Measurements from ENCODE around the gene TFCP2. TPM values are rescaled to one million over a fixed set of nuclear protein-coding genes. Genes with fewer than 3 reads are reported as not detected.

The TFCP2 gene
- total and polyA plus RNA-seq, 8 donors, result 6.7 to 56.2 (median 9.2) TPM

GRCh38 chr12:51189790-51190355 lies 16.9 kb upstream of the TFCP2 start:
- Histone ChIP-seq H3K4me1 (no peaks in the 10 kb centered on the region), H3K36me3 (peaks cover 6 to 43% (median 34%) of the 10 kb centered on the region in 4 donors), H3K9me3 (no peaks in the 10 kb centered on the region), H3K27me3 (no peaks in the 10 kb centered on the region), H3K27ac (no peak overlapping the region), H3K4me3 (no peak overlapping the region)
- WGBS, 5 donors, result 89 to 93% (median 93%) methylated on average over 13 to 14 of the region's 14 CpGs
- DNase-seq, result no peak
- intact Hi-C loops (cut with DNase I; ENCODE audit: low total_unique reads), result no loop called here
- TF ChIP-seq POLR2A (IDR thresholded peaks at IDR 0.05), result no peak
- no peak for TF ChIP-seq CTCF (IDR thresholded peaks at IDR 0.05)
- no peak for TF ChIP-seq POLR2AphosphoS5 (IDR thresholded peaks at IDR 0.05)
- TF ChIP-seq EP300 (IDR thresholded peaks at IDR 0.05), result no peak

- 80 to 90% (median 88%) methylated on average over 13 to 14 of the region's 14 CpGs for WGBS, 5 donors
- H3K36me3 ChIP-seq, result peaks cover 6 to 43% (median 34%) of the 10 kb centered on the region in 4 donors
- no peak overlapping the region for H3K4me3 ChIP-seq
- H3K9me3 ChIP-seq, result no peaks in the 10 kb centered on the region
- no peak overlapping the region for H3K27ac ChIP-seq
- no peaks in the 10 kb centered on the region for H3K27me3 ChIP-seq
- intact Hi-C loops (cut with DNase I; ENCODE audit: low total_unique reads), result no loop called here
- no peak for DNase-seq
- no peaks in the 10 kb centered on the region for H3K4me1 ChIP-seq
- TF ChIP-seq CTCF (IDR thresholded peaks at IDR 0.05) (no peak), POLR2AphosphoS5 (IDR thresholded peaks at IDR 0.05) (no peak), POLR2A (IDR thresholded peaks at IDR 0.05) (no peak), EP300 (IDR thresholded peaks at IDR 0.05) (no peak)
Measured at GRCh38 chr12:51188359-51189051, 15.6 kb upstream of the TFCP2 start.

- no peaks in the 10 kb centered on the region for H3K4me1 ChIP-seq
- TF ChIP-seq EP300 (IDR thresholded peaks at IDR 0.05) (no peak), POLR2AphosphoS5 (IDR thresholded peaks at IDR 0.05) (no peak), CTCF (IDR thresholded peaks at IDR 0.05) (no peak), POLR2A (IDR thresholded peaks at IDR 0.05) (no peak)
Measured at GRCh38 chr12:51187370-51187987, 14.5 kb upstream of the TFCP2 start.

GRCh38 chr12:51186465-51187085 lies 13.6 kb upstream of the TFCP2 start:
- Histone ChIP-seq H3K27ac (peak overlapping the region in 1 of 5 donors; percentile 38), H3K36me3 (peaks cover 6 to 25% (median 24%) of the 10 kb centered on the region in 4 donors), H3K4me1 (no peaks in the 10 kb centered on the region), H3K4me3 (no peak overlapping the region), H3K9me3 (no peaks in the 10 kb centered on the region), H3K27me3 (no peaks in the 10 kb centered on the region)
- DNase-seq, result no peak
- intact Hi-C loops (cut with DNase I; ENCODE audit: low total_unique reads), result no loop called here
- TF ChIP-seq POLR2A (IDR thresholded peaks at IDR 0.05) (no peak), CTCF (IDR thresholded peaks at IDR 0.05) (no peak), POLR2AphosphoS5 (IDR thresholded peaks at IDR 0.05) (no peak), EP300 (IDR thresholded peaks at IDR 0.05) (no peak)
- 50 to 71% (median 58%) methylated on average over 3 of the region's 3 CpGs for WGBS, 5 donors

More at GRCh38 chr12:51187370-51187987, 14.5 kb upstream of the TFCP2 start:
- no peaks in the 10 kb centered on the region for H3K9me3 ChIP-seq
- H3K27me3 ChIP-seq, result no peaks in the 10 kb centered on the region
- no peak overlapping the region for H3K4me3 ChIP-seq
- intact Hi-C loops (cut with DNase I; ENCODE audit: low total_unique reads), result no loop called here
- no peak overlapping the region for H3K27ac ChIP-seq
- DNase-seq, result no peak
- peaks cover 6 to 34% (median 33%) of the 10 kb centered on the region in 4 donors for H3K36me3 ChIP-seq
- 49 to 78% (median 74%) methylated on average over 5 of the region's 5 CpGs for WGBS, 5 donors
